Activated T-cell treated with anti-CD3 and anti-CD28 coated beads, Interleukin-2, amount 50 U/mL, for 24 hours (primary cell): ENCODE results near the gene SMARCA2.

Source experiments
- DNase-seq: peaks from one replicate; pipeline ENCODE4 v3.0.0-alpha.2; 2020
- H3K27ac Mint-ChIP-seq: 2 replicates; pipeline ENCODE4 v1.8.0; 2020; ENCODE audit warnings: mild to moderate bottlenecking, mixed read lengths
- H3K27me3 Mint-ChIP-seq: 2 replicates; pipeline ENCODE4 v1.8.0; 2020; ENCODE audit warnings: mixed read lengths
- H3K36me3 Mint-ChIP-seq: 2 replicates; pipeline ENCODE4 v1.8.0; 2020; ENCODE audit warnings: low read depth, mixed read lengths
- H3K4me1 Mint-ChIP-seq: 2 replicates; pipeline ENCODE4 v1.8.0; 2020; ENCODE audit warnings: low read depth, mixed read lengths
- H3K4me3 Mint-ChIP-seq: 2 replicates; pipeline ENCODE4 v1.8.0; 2020; ENCODE audit warnings: mild to moderate bottlenecking, moderate library complexity, mixed read lengths
- H3K9me3 Mint-ChIP-seq: 2 replicates; pipeline ENCODE4 v1.8.0; 2020; ENCODE audit warnings: mixed read lengths

SMARCA2 gene

GRCh38 chr9:2241836-2242741 lies 226.9 kb downstream of the SMARCA2 start:
- Mint-ChIP-seq H3K4me1 (peaks cover 16% of the 10 kb centered on the region), H3K36me3 (no peaks in the 10 kb centered on the region), H3K27me3 (peaks cover 24% of the 10 kb centered on the region), H3K27ac (no peak overlapping the region), H3K9me3 (peaks cover 4% of the 10 kb centered on the region), H3K4me3 (peak overlapping the region; percentile 68)
- DNase-seq: peak; percentile 83

DNA sequence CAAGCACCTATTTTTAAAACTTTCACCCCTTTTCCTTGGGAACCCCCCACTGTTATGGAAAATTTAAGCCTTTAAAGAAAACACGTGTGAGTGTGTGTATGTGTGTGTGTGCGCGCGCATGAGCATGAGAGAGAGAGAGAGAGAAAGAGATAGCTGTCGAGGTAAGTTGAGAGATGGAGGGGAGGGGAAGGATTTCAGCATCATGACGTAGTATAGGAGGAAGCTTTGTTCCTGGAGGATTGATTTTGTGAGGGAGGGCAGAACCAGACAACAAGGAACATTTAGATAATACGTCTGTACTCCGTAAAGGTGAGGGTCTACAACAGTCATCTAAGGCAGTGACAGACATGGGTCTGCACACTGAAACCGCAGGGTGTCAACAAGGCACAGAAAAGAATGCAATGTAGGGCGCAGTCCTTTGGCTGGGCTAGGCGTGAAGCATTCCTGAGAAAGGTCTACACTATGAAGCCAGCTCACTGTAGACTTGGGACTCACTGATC lies 227.7 kb downstream of the SMARCA2 start:
- DNase-seq: no peak
- Mint-ChIP-seq H3K27me3 (peaks cover 24% of the 10 kb centered on the region), H3K9me3 (peaks cover 4% of the 10 kb centered on the region), H3K36me3 (no peaks in the 10 kb centered on the region), H3K4me3 (peak overlapping the region; percentile 68), H3K4me1 (peaks cover 16% of the 10 kb centered on the region), H3K27ac (no peak overlapping the region)
